ENCODE data around the gene DGLUCY. TPM values are rescaled to one million over a fixed set of nuclear protein-coding genes. Genes with fewer than 3 reads are reported as not detected.
"Not testable (repeated sequence)": the region's sequence is repeated elsewhere in the genome, so short reads cannot be mapped to it uniquely, and the experiment has no call there.

The DGLUCY gene
- total RNA-seq, 4 donors from 2014 or later: 47.1 to 145 (median 102) TPM

- peak in 2 of 3 donors; percentile 73 to 86 for DNase-seq
- no peaks in the 10 kb centered on the region for H3K9me3 ChIP-seq
- peak overlapping the region; percentile 68 to 86 (median 78) for H3K27ac ChIP-seq
- H3K4me3 ChIP-seq: peak overlapping the region in 3 of 4 donors; percentile 13 to 38 (median 21)
- no peak for TF ChIP-seq CTCF (IDR thresholded peaks at IDR 0.05)
- no peak for TF ChIP-seq POLR2A (IDR thresholded peaks at IDR 0.05)
- H3K4me1 ChIP-seq: peaks cover 0 to 42% (median 33%) of the 10 kb centered on the region in 4 donors
- no peaks in the 10 kb centered on the region for H3K36me3 ChIP-seq
- H3K27me3 ChIP-seq: no peaks in the 10 kb centered on the region
Observed at GRCh38 chr14:91245029-91245428, 131.2 kb downstream of the DGLUCY start.

- Histone ChIP-seq H3K4me1 (peaks cover 0 to 48% (median 38%) of the 10 kb centered on the region in 4 donors), H3K27ac (peak overlapping the region; percentile 68 to 86 (median 78))
- H3K36me3 ChIP-seq, H3K4me3 ChIP-seq, DNase-seq, H3K27me3 ChIP-seq, H3K9me3 ChIP-seq: not testable (repeated sequence)
Observed at GRCh38 chr14:91245616-91246015, 131.7 kb downstream of the DGLUCY start.

- H3K4me3 ChIP-seq: no peak overlapping the region
- DNase-seq: peak in 2 of 3 donors; percentile 61 to 84
- H3K27me3 ChIP-seq: no peaks in the 10 kb centered on the region
- TF ChIP-seq POLR2A (IDR thresholded peaks at IDR 0.05) (no peak), CTCF (IDR thresholded peaks at IDR 0.05) (no peak)
- peaks cover 0 to 50% (median 41%) of the 10 kb centered on the region in 4 donors for H3K4me1 ChIP-seq
- no peaks in the 10 kb centered on the region for H3K9me3 ChIP-seq
- peak overlapping the region; percentile 68 to 86 (median 78) for H3K27ac ChIP-seq
- H3K36me3 ChIP-seq: no peaks in the 10 kb centered on the region
Observed at GRCh38 chr14:91246051-91246852, 132.4 kb downstream of the DGLUCY start.

GRCh38 chr14:91249841-91250616 is 136.2 kb downstream of the DGLUCY start:
- Histone ChIP-seq H3K4me1 (peaks cover 5 to 39% (median 32%) of the 10 kb centered on the region in 4 donors), H3K27ac (peak overlapping the region; percentile 44 to 77 (median 68)), H3K4me3 (no peak overlapping the region), H3K36me3 (no peaks in the 10 kb centered on the region), H3K27me3 (no peaks in the 10 kb centered on the region), H3K9me3 (no peaks in the 10 kb centered on the region)
- peak in 2 of 3 donors; percentile 79 to 87 for DNase-seq
- TF ChIP-seq CTCF (IDR thresholded peaks at IDR 0.05) (peak in 1 of 6 experiments; percentile 5), POLR2A (IDR thresholded peaks at IDR 0.05) (no peak)

GRCh38 chr14:91250912-91251311 is 137.0 kb downstream of the DGLUCY start:
- Histone ChIP-seq H3K27ac (peak overlapping the region; percentile 44 to 77 (median 68)), H3K4me1 (peaks cover 5 to 36% (median 29%) of the 10 kb centered on the region in 4 donors), H3K4me3 (no peak overlapping the region), H3K36me3 (no peaks in the 10 kb centered on the region), H3K9me3 (no peaks in the 10 kb centered on the region), H3K27me3 (no peaks in the 10 kb centered on the region)
- TF ChIP-seq POLR2A (IDR thresholded peaks at IDR 0.05): no peak
- TF ChIP-seq CTCF (IDR thresholded peaks at IDR 0.05): no peak
- no peak for DNase-seq

Measured in Peyer's patch (tissue), 4 donors.